H1 (cell line): ENCODE data around the gene RASGRF1. TPM values are rescaled to one million over a fixed set of nuclear protein-coding genes. Genes with fewer than 3 reads are reported as not detected.

Experiments used
- EGR1 ChIP-seq: IDR thresholded peaks from 2 replicates; pipeline ENCODE4 v1.6.1; 2011; ENCODE audit warnings: low read depth, low read length, borderline replicate concordance
- polyA plus RNA-seq, 7 experiments: library from polyadenylated mRNA; depleted of rRNA in 3 of 7; stranded (reverse) in 5 of 7; unstranded in 2 of 7; fragments of >200 nt in 5 of 7; fragments of 200-250 nt in 2 of 7; gene quantifications; 1 replicate in 5 of 7; 2 replicates in 1 of 7; 4 replicates in 1 of 7; pipeline versions ENCODE4 v1.2.1 to v1.2.3, GENCODE V29; 2011 to 2013; ENCODE audit warnings: missing spikeins in 2 of 7, mixed read lengths in 2 of 7
- total RNA-seq: library from RNA; stranded (reverse); fragmentation: NEBNext Ultra II Directional; extraction: Animal tissue kit (Norgen Biotek cat#: 25700); gene quantifications from 2 replicates; pipeline ENCODE4 v1.2.1, GENCODE V29; 2021

The RASGRF1 gene
- total and polyA plus RNA-seq, 2 of the 8 experiments (the other 6 are each of a cell fraction or from before 2014, with no cell fraction given), result 0.42 to 0.67 TPM

GRCh38 chr15:78974272-78974918, 116.2 kb downstream of the RASGRF1 start (continued):
- no peak for TF ChIP-seq EGR1
